ENCODE results near the gene SLC39A11.

The SLC39A11 gene

DNA sequence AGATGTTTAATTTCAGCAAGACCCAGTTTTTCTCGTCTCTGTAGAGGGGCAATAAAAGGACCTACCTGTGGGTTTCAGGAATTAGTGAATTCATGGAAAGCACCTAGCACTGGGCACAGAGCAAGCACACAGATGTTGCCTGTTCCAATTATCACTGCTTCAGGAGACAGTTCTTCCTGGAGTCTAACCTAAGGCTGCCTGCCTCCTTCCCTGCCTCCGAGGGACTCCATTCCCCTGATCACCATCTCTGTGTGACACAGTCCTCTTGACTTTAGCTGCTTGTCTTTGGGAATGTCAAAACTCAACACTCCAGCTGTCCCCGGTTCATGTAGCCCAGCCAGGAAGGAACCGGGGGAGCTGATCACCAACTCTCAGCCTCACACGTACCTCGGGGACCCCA is 474.9 kb downstream of the SLC39A11 start:
- Histone ChIP-seq H3K27me3 (replicated peaks; ENCODE audit: insufficient read depth, low read length) (no peaks in the 10 kb centered on the region), H4K20me1 (ENCODE audit: insufficient read depth, low read length) (no peaks in the 10 kb centered on the region), H3F3A (ENCODE audit: insufficient read depth, low read length) (no peaks in the 10 kb centered on the region), H2AFZ (ENCODE audit: low read length) (no peak overlapping the region), H3K4me1 (ENCODE audit: low read length) (no peaks in the 10 kb centered on the region), H3K9me2 (replicated peaks; ENCODE audit: insufficient read depth, low read length) (no peaks in the 10 kb centered on the region), H3K4me2 (ENCODE audit: low read depth, low read length) (no peak overlapping the region), H3K9ac (ENCODE audit: low read length) (no peak overlapping the region), H3K4me3 (ENCODE audit: low read length) (no peak overlapping the region), H3K79me2 (ENCODE audit: low read length) (no peaks in the 10 kb centered on the region), H3K9me3 (replicated peaks; ENCODE audit: insufficient read depth, low read length) (no peaks in the 10 kb centered on the region), H3K36me3 (replicated peaks; ENCODE audit: insufficient read depth, low read length) (no peaks in the 10 kb centered on the region), H3K27ac (ENCODE audit: low read length) (no peak overlapping the region)
- TF ChIP-seq EZH2phosphoT487 (IDR thresholded peaks at IDR 0.05; ENCODE audit: low read length) (no peak), EZH2 (optimal IDR thresholded peaks at IDR 0.05; ENCODE audit: low read depth, low read length) (no peak)
- TF ChIP-seq, protein P1, sequence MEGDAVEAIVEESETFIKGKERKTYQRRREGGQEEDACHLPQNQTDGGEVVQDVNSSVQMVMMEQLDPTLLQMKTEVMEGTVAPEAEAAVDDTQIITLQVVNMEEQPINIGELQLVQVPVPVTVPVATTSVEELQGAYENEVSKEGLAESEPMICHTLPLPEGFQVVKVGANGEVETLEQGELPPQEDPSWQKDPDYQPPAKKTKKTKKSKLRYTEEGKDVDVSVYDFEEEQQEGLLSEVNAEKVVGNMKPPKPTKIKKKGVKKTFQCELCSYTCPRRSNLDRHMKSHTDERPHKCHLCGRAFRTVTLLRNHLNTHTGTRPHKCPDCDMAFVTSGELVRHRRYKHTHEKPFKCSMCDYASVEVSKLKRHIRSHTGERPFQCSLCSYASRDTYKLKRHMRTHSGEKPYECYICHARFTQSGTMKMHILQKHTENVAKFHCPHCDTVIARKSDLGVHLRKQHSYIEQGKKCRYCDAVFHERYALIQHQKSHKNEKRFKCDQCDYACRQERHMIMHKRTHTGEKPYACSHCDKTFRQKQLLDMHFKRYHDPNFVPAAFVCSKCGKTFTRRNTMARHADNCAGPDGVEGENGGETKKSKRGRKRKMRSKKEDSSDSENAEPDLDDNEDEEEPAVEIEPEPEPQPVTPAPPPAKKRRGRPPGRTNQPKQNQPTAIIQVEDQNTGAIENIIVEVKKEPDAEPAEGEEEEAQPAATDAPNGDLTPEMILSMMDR (IDR thresholded peaks at IDR 0.05; ENCODE audit: low read length) = no peak
- DNase-seq = no peak

DNA sequence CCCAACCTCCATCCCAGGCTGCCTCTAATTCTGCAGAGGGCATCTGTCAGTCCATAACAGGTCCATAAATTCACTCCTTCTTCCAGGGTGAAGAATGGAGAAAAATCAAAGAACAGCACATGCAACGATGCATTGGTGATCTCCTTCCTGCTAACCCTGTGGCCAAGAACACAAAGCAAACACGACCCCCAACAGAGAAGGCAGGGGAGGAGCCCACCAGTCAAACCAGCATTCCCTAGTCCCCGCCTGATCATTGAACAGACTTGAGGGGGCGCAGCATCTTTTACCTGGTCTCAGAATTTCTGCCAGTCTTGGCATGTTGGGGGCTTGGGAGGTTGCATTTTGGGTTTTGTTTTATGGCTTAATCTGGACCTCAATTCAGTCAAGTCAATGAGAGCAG is 476.0 kb downstream of the SLC39A11 start:
- Histone ChIP-seq H4K20me1 (ENCODE audit: insufficient read depth, low read length) (no peaks in the 10 kb centered on the region), H2AFZ (ENCODE audit: low read length) (no peak overlapping the region), H3K9me3 (replicated peaks; ENCODE audit: insufficient read depth, low read length) (no peaks in the 10 kb centered on the region), H3K27ac (ENCODE audit: low read length) (no peak overlapping the region), H3K4me2 (ENCODE audit: low read depth, low read length) (no peak overlapping the region), H3K9ac (ENCODE audit: low read length) (no peak overlapping the region), H3K36me3 (replicated peaks; ENCODE audit: insufficient read depth, low read length) (no peaks in the 10 kb centered on the region), H3F3A (ENCODE audit: insufficient read depth, low read length) (no peaks in the 10 kb centered on the region), H3K4me1 (ENCODE audit: low read length) (no peaks in the 10 kb centered on the region), H3K79me2 (ENCODE audit: low read length) (no peaks in the 10 kb centered on the region), H3K9me2 (replicated peaks; ENCODE audit: insufficient read depth, low read length) (no peaks in the 10 kb centered on the region), H3K4me3 (ENCODE audit: low read length) (no peak overlapping the region), H3K27me3 (replicated peaks; ENCODE audit: insufficient read depth, low read length) (no peaks in the 10 kb centered on the region)
- no peak for DNase-seq
- no peak for TF ChIP-seq EZH2 (optimal IDR thresholded peaks at IDR 0.05; ENCODE audit: low read depth, low read length)
- TF ChIP-seq EZH2phosphoT487 (IDR thresholded peaks at IDR 0.05; ENCODE audit: low read length) = no peak
- TF ChIP-seq, protein P1 (IDR thresholded peaks at IDR 0.05; ENCODE audit: low read length) = no peak

DNA sequence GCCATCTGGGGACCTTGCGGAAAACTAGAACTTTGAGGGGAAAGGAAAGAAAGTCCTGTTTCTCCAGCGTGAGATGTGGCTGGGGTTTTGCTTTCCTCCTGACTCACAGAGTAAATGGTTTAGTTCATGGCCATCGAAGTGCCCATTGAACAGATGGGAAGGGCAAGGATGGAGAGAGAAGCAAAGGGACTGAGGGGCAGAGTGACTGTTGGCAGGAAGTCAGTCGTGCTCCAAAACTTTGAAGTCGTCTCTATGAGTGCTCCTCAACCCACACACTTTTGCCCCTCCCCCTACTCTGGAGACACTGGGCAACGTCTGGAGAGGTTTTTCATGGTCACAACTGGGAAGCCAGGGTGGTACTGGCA is 476.9 kb downstream of the SLC39A11 start:
- Histone ChIP-seq H3K9me3 (replicated peaks; ENCODE audit: insufficient read depth, low read length) (no peaks in the 10 kb centered on the region), H3F3A (ENCODE audit: insufficient read depth, low read length) (no peaks in the 10 kb centered on the region), H3K9ac (ENCODE audit: low read length) (no peak overlapping the region), H3K9me2 (replicated peaks; ENCODE audit: insufficient read depth, low read length) (no peaks in the 10 kb centered on the region), H3K4me3 (ENCODE audit: low read length) (no peak overlapping the region), H3K79me2 (ENCODE audit: low read length) (no peaks in the 10 kb centered on the region), H3K4me2 (ENCODE audit: low read depth, low read length) (no peak overlapping the region), H4K20me1 (ENCODE audit: insufficient read depth, low read length) (no peaks in the 10 kb centered on the region), H3K27me3 (replicated peaks; ENCODE audit: insufficient read depth, low read length) (no peaks in the 10 kb centered on the region), H3K27ac (ENCODE audit: low read length) (no peak overlapping the region), H3K4me1 (ENCODE audit: low read length) (no peaks in the 10 kb centered on the region), H2AFZ (ENCODE audit: low read length) (no peak overlapping the region), H3K36me3 (replicated peaks; ENCODE audit: insufficient read depth, low read length) (no peaks in the 10 kb centered on the region)
- DNase-seq = no peak
- TF ChIP-seq, protein P1 (IDR thresholded peaks at IDR 0.05; ENCODE audit: low read length) = no peak
- no peak for TF ChIP-seq EZH2 (optimal IDR thresholded peaks at IDR 0.05; ENCODE audit: low read depth, low read length)
- no peak for TF ChIP-seq EZH2phosphoT487 (IDR thresholded peaks at IDR 0.05; ENCODE audit: low read length)

Data from MM.1S (cell line).